Lower leg skin (tissue), 3 donors: ENCODE results near the gene DRGX.

Experiments used
- POLR2A ChIP-seq, 2 donors: fragments of 450-650 bp; IDR thresholded peaks; one replicate each; pipeline ENCODE4 v1.6.1; 2016 to 2017; ENCODE audit warnings: antibody characterized with exemption in 2 of 2, mild to moderate bottlenecking in 1 of 2, moderate library complexity in 1 of 2
- TF ChIP-seq, protein P1 (sequence below), 3 donors: fragments of 450-650 bp; IDR thresholded peaks; one replicate each; pipeline ENCODE4 v1.5.1; 2016; ENCODE audit warnings: antibody characterized with exemption in 3 of 3, mild to moderate bottlenecking in 3 of 3, moderate library complexity in 2 of 3

DNA sequence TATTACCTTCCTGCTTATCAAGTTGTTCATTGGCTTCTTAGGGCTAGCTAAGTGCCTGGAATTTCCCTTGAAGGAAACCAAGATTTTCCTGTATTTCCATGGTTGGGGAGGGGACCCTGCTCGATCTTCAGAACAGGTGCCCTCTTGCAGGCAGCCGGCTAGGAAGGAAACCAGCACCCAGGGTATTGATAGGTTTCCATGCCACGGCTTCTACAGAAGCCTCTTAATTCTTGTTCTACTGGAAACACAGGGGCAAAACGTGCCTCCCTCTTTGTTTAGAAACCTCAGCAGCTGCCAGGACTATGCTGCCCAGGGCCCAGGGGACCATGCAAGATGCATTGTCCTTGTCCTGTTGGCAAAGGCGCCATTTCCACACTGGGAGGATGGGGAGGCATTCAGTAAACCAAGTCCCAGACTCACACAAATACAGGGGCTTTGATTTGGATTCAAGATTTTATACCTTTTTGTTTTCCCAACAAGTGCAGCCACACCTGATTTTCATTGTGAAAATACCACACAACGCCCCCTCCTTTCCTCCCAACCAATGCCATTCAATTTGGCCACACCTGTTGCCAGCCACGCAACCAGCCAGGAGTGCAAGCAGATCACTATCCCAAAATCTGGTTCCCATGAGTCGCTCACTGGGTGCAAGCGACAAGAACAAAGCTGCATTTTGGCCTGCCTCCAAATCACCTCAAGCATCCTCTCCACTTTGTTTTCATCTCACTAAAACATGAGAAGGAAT, 67.3 kb downstream of the DRGX start:
- no peak for TF ChIP-seq POLR2A (IDR thresholded peaks at IDR 0.05)
- TF ChIP-seq, protein P1, sequence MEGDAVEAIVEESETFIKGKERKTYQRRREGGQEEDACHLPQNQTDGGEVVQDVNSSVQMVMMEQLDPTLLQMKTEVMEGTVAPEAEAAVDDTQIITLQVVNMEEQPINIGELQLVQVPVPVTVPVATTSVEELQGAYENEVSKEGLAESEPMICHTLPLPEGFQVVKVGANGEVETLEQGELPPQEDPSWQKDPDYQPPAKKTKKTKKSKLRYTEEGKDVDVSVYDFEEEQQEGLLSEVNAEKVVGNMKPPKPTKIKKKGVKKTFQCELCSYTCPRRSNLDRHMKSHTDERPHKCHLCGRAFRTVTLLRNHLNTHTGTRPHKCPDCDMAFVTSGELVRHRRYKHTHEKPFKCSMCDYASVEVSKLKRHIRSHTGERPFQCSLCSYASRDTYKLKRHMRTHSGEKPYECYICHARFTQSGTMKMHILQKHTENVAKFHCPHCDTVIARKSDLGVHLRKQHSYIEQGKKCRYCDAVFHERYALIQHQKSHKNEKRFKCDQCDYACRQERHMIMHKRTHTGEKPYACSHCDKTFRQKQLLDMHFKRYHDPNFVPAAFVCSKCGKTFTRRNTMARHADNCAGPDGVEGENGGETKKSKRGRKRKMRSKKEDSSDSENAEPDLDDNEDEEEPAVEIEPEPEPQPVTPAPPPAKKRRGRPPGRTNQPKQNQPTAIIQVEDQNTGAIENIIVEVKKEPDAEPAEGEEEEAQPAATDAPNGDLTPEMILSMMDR (IDR thresholded peaks at IDR 0.05), result no peak
